ENCODE data around the gene LRRC28.

Gene LRRC28

DNA sequence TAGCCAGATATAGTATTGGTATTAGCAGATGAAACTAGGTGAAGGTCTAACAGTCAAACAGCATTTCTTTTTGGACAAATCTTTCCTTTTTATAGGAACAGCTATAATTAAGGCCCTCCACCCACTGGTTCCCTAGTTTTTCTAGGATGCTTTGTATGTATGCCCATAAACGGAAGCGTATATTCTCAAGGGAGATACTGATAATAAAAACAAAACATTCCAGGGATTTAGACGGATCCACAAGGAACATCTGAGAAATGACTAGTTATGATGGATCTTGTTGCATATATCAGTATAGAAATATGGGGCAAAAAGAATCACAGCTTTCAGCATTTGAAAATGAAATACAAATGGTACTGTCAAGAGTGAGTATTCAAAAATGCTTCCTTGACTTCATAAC lies 22.5 kb downstream of the LRRC28 start:
- no peak overlapping the region for H3K4me3 Mint-ChIP-seq
- no peaks in the 10 kb centered on the region for H3K27me3 Mint-ChIP-seq
- no peak for ATAC-seq

DNA sequence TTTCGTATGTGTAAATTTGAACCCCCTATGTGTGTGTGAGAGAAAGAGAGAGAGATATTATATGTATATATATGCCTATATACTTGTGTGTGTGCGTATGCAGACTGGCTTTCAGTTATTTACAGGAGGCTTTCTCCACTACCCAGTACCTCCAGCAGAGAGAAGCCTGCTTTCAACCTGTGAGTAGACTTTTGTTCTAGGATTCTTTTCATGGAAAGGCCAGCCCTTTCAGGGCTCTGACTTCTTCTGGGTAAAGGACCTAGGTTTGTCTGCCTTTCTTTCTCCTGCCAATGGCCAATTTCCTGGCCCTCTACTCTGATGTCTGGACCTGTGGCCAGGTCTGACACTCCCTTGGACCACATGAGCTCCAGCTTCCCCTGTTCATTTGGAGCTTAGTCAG lies 23.8 kb downstream of the LRRC28 start:
- Mint-ChIP-seq H3K27me3 (no peaks in the 10 kb centered on the region), H3K4me3 (no peak overlapping the region), H3K27ac (peak overlapping the region; percentile 18), H3K9me3 (no peaks in the 10 kb centered on the region), H3K36me3 (peaks cover 15% of the 10 kb centered on the region), H3K4me1 (peaks cover 3% of the 10 kb centered on the region)
- ATAC-seq, result no peak

More for the DNA sequence above, 22.5 kb downstream of the LRRC28 start:
- H3K36me3 Mint-ChIP-seq, result peaks cover 2% of the 10 kb centered on the region
- no peak overlapping the region for H3K27ac Mint-ChIP-seq
- no peaks in the 10 kb centered on the region for H3K4me1 Mint-ChIP-seq
- H3K9me3 Mint-ChIP-seq, result no peaks in the 10 kb centered on the region

DNA sequence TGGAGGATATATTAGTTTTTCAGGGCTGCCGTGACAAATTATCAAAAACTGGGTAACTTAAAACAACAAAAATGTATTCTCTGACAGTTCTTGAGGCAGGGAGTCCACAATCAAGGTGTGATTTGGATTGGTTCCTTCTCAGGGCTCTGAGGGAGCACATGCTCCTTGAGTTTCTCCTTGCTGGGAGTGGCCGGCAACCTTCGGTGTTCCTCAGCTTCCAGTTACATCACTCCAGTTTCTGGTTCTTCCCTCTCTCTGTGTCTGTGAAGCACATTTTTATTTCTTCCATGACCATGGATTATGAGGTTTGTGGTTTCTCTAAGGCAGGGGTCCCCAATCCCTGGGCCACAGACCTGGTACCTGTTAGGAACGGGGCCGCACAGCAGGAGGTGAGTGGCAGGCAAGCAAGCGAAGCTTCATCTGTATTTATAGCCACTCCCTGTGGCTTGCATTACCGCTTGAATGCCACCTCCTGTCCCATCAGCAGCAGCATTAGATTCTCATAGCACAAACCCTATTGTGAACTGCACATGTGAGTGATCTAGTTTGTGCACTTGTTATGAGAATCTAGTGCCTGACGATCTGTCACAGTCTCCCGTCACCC lies 24.3 kb downstream of the LRRC28 start:
- Mint-ChIP-seq H3K36me3 (peaks cover 20% of the 10 kb centered on the region), H3K27me3 (no peaks in the 10 kb centered on the region), H3K27ac (peak overlapping the region; percentile 18), H3K9me3 (no peaks in the 10 kb centered on the region), H3K4me1 (peaks cover 6% of the 10 kb centered on the region), H3K4me3 (no peak overlapping the region)
- no peak for ATAC-seq

DNA sequence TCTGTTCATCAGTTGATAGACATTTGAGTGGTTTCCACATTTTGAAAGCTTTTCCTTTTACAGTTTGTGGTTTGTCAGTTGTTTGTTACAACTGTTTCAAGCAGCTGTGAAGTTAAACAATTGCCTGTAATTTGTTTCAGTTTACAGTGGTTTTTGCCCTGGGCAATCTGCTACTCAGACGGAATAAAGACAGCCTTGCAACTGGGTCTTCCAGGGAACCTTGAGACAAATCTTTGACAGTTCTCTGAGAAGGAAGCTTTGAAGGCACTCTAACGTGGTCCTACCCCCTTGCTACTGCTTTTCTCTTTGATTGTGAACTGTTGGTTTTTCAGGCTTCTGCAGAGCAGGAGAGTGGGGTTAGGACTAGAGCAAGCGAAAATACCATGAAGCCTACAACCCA lies 28.0 kb downstream of the LRRC28 start:
- Mint-ChIP-seq H3K27ac (no peak overlapping the region), H3K4me1 (peaks cover 12% of the 10 kb centered on the region), H3K27me3 (no peaks in the 10 kb centered on the region), H3K9me3 (no peaks in the 10 kb centered on the region), H3K4me3 (no peak overlapping the region), H3K36me3 (peaks cover 20% of the 10 kb centered on the region)
- no peak for ATAC-seq

DNA sequence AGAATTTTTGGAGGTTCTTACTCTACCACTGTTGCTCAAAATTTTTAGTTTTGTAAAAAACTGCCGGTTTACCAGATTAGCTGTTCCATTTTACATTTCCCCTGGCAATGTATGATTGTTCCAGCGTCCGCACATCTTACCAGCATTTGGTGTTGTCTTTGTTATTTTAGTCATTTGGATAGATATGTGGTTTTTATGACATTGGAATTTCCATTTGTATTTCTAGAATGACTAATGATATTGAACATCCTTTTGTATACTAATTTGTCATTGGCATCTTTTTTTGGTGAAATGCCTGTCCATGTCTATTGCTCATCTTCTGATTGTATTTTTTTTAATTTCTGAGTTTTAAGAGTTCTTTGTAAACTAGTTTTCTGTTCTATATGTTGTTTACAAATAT lies 28.5 kb downstream of the LRRC28 start:
- Mint-ChIP-seq H3K36me3 (peaks cover 24% of the 10 kb centered on the region), H3K27ac (no peak overlapping the region), H3K9me3 (no peaks in the 10 kb centered on the region), H3K27me3 (no peaks in the 10 kb centered on the region), H3K4me3 (no peak overlapping the region), H3K4me1 (peaks cover 12% of the 10 kb centered on the region)
- no peak for ATAC-seq

DNA sequence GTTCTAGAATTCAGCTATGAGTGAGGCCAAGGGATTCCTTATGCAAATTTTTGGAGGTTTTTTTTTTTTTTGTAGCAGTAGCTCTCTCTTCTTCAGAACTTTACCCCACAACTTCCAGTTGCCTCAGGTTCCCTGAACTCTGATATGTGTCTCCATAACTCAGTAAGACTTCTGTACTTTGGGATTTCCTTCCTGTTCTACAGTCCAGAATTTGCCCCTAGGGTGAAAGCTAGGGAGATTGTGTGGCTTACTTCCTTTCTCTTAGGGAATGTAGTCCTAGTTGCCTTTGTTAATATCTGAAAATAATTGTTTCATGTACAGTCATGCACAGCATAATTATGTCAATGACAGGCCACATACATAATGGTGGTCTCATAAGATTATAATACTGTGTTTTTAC lies 30.8 kb downstream of the LRRC28 start:
- no peaks in the 10 kb centered on the region for H3K9me3 Mint-ChIP-seq
- H3K4me1 Mint-ChIP-seq, result peaks cover 12% of the 10 kb centered on the region
- H3K4me3 Mint-ChIP-seq, result no peak overlapping the region
- peaks cover 29% of the 10 kb centered on the region for H3K36me3 Mint-ChIP-seq
- no peak for ATAC-seq
- peak overlapping the region; percentile 35 for H3K27ac Mint-ChIP-seq
- no peaks in the 10 kb centered on the region for H3K27me3 Mint-ChIP-seq

DNA sequence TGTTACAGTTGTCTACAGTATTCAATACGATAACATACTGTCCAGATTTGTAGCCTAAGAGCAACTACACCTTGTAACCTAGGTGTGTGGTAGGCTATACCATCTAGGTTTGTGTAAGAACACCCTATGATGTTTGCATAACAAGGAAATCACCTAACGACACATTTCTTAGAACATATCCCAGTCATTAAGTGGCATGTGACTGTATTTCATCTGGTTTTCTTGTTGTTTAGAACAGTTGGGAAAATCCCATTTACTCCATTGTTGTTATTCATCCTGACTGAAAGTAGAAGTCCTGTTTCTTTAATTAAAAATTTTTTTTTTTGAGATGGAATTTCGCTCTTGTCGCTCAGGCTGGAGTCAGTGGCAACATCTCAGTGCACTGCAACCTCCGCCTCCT lies 31.3 kb downstream of the LRRC28 start:
- ATAC-seq, result no peak

DNA sequence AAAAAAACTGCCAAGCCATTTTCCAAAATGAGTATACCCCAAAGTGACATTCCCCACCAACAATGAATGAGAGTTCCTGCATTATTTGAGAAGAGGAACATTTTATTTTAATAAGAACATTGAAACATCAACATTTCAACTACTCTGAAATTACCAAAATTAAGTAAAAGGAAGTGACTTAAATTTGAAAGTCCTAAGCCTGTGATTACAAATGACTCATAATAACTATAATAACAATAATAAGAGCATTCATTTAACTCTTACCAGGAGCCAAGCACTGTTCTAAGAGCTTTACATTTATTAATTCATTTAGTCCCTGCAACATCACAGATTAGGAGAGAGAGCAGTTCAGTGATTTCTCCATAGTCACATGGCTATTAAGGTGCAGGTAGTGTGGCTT lies 32.4 kb downstream of the LRRC28 start:
- peaks cover 28% of the 10 kb centered on the region for H3K36me3 Mint-ChIP-seq
- no peak for ATAC-seq
- H3K4me3 Mint-ChIP-seq, result no peak overlapping the region
- peaks cover 12% of the 10 kb centered on the region for H3K4me1 Mint-ChIP-seq
- no peaks in the 10 kb centered on the region for H3K9me3 Mint-ChIP-seq
- no peaks in the 10 kb centered on the region for H3K27me3 Mint-ChIP-seq
- no peak overlapping the region for H3K27ac Mint-ChIP-seq

More for the DNA sequence above, 31.3 kb downstream of the LRRC28 start:
- H3K4me3 Mint-ChIP-seq, result no peak overlapping the region
- peaks cover 29% of the 10 kb centered on the region for H3K36me3 Mint-ChIP-seq
- no peaks in the 10 kb centered on the region for H3K9me3 Mint-ChIP-seq
- H3K27me3 Mint-ChIP-seq, result no peaks in the 10 kb centered on the region
- peak overlapping the region; percentile 35 for H3K27ac Mint-ChIP-seq
- H3K4me1 Mint-ChIP-seq, result peaks cover 12% of the 10 kb centered on the region

DNA sequence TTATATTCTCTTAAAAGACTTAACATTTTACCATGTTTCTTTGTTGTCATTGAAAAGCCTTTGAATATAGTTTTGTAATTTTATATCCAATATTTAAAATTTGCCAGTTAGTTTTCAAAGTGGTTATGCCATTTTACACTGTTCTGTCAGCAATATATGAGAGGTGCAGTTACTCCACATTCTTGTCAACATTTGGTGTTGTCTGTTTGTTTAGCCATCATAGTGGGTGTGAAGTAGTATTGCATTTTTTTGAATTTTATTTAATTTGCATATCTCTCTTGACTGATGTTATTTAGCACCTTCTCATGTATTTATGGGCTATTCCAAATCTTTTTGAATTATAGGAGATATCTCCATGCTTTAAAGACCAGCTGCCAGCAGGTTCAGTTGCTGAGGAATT lies 40.4 kb downstream of the LRRC28 start:
- Mint-ChIP-seq H3K36me3 (peaks cover 39% of the 10 kb centered on the region), H3K4me3 (no peak overlapping the region), H3K9me3 (no peaks in the 10 kb centered on the region), H3K27me3 (no peaks in the 10 kb centered on the region), H3K27ac (no peak overlapping the region), H3K4me1 (peaks cover 7% of the 10 kb centered on the region)
- ATAC-seq, result no peak

DNA sequence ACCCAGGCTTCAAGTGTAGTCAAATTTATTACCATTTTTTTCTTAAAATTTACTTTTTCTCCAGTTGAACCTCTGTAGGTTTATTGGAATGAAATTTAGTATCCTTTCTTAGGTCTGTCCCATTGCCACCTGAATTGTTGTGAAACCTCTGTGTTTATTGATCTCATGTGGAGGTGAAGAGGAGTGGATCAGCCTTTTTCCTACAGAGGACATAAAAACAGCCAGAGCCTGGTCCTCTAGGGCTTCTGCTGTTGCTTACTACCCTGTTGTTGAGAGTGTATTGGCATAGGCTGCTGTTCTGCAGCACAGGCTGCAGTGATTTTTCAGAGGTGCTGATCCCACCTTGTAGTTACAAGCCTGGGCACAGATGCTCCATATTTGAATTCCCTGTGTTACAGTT lies 44.6 kb downstream of the LRRC28 start:
- H3K36me3 Mint-ChIP-seq, result peaks cover 39% of the 10 kb centered on the region
- no peaks in the 10 kb centered on the region for H3K9me3 Mint-ChIP-seq
- H3K27ac Mint-ChIP-seq, result peak overlapping the region; percentile 17
- no peak overlapping the region for H3K4me3 Mint-ChIP-seq
- H3K27me3 Mint-ChIP-seq, result no peaks in the 10 kb centered on the region
- ATAC-seq, result no peak
- peaks cover 7% of the 10 kb centered on the region for H3K4me1 Mint-ChIP-seq

DNA sequence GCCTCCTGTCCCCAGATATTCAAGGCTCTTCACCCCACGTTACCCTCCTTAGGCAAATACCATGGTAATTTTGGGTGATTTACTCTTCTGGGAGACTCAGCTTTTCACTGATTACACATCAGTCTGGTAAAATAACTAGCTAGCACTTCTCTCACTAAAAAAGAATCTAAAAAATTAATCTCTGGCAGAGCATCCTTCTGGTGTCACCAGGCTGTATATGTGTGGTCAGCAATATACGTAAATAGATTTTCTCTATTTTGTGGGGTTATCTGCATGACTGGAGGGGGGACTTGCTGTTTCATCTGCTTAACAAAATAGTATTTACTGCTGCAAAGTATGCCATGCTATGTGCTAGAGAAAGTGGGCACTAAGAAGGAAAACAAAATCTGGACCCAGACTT lies 45.1 kb downstream of the LRRC28 start:
- Mint-ChIP-seq H3K27ac (peak overlapping the region; percentile 17), H3K9me3 (no peaks in the 10 kb centered on the region), H3K4me3 (no peak overlapping the region), H3K4me1 (peaks cover 7% of the 10 kb centered on the region), H3K27me3 (no peaks in the 10 kb centered on the region), H3K36me3 (peaks cover 35% of the 10 kb centered on the region)
- ATAC-seq, result no peak

DNA sequence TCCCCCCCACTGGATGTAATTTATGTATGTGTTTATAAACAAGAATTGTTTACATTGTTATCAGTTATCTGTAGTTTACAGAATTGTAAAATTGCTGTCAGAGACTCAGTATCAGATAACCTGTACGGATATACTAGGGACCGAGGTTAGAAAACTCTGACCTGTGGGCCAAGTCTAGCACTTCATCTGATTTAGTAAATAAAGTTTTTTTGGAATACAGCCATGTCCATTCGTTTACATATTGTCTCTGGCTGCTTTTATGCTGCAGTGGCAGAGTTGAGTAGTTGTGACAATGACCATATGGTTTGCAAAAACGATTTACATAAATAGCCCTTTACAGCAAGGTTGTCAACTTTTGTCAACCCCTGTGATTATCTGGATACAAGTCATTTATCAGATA lies 52.6 kb downstream of the LRRC28 start:
- no peaks in the 10 kb centered on the region for H3K27me3 Mint-ChIP-seq
- no peak overlapping the region for H3K27ac Mint-ChIP-seq
- no peaks in the 10 kb centered on the region for H3K36me3 Mint-ChIP-seq
- H3K4me1 Mint-ChIP-seq, result no peaks in the 10 kb centered on the region
- no peak overlapping the region for H3K4me3 Mint-ChIP-seq
- H3K9me3 Mint-ChIP-seq, result no peaks in the 10 kb centered on the region
- no peak for ATAC-seq

DNA sequence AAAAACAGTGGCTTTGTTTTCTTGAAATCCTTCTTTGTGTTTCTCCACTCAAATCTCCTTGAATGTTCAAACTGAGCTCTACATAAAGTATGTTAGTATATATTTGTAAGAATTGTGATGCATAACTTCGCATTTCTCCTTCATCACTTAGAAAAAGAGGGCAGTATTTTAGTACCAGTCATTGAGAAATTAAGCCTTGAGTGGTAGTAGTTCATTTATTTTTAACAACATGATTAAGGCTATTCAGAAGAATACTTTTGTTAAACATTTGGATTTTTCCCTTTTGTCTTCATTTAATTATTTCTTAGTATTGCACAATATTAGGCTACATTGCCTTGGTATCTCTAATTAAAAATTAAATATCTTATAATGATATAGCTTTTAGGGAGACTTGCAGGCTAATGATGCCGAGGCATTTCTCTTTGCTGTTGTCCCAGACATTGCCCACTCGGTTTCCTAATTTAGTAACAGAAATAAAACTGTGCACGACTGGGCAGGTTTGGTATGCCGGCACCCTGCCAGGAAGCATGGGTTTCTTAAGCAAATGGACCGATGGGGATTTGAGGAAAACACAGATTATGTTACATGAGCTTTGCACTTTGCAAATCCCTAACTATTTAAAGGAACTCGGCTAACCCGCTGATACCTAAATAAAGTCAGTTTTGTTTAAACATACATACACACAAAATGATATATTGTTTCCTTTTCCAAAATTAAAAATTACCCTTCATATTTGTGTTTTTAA lies 54.7 kb downstream of the LRRC28 start:
- no peak for ATAC-seq
- Mint-ChIP-seq H3K36me3 (no peaks in the 10 kb centered on the region), H3K27me3 (no peaks in the 10 kb centered on the region), H3K27ac (no peak overlapping the region), H3K4me3 (no peak overlapping the region), H3K4me1 (no peaks in the 10 kb centered on the region), H3K9me3 (no peaks in the 10 kb centered on the region)

DNA sequence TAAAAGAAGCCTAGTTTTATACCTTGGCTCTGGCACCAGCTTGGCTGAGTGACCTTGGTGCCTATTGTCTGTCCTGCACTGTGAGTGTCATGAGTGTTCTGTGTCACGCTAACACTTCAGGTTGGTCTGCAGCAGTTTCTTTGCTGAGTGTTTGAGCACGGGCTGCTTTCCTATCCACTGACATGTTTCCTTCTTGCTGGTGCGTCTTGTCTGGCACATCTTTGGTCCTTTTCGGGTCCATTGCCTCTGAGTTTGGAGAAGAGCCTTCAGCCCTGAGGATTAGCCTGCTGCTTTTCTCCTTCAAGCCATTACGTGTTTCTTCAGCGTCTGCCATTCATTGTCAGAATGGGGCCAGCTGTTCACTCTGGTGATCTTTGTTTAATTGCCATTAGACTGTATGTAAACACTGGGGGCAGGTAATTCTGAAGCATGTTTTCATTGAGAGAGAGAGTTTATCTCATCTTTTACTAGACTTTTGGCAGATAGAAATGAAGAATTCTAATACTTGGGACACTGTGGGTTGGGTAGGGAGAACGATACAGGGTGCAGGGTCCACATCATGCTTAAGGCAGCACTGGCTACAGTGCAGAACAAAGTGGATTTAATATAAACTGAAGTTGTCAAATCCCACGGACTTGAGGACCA lies 55.5 kb downstream of the LRRC28 start:
- Mint-ChIP-seq H3K36me3 (no peaks in the 10 kb centered on the region), H3K4me1 (no peaks in the 10 kb centered on the region), H3K27me3 (no peaks in the 10 kb centered on the region), H3K4me3 (no peak overlapping the region), H3K9me3 (no peaks in the 10 kb centered on the region), H3K27ac (no peak overlapping the region)
- no peak for ATAC-seq

DNA sequence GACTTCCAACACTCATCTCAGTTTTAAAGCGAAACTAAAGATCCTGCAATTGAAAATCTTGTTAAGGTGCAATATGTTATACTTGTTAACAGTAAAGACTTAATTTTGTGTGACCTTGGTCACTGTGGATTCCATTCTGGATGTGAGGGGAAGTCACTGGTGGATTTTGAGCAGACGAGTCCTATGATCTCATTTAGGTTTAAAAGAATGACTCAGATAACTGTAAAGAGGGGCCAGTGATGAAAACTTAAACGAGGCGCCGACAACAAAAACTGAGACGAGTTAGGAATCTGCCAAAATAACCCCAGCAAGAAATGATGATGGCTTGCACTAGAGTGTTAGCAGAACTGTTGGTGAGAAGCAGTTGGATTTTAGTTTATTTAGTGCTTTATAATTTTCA lies 56.5 kb downstream of the LRRC28 start:
- Mint-ChIP-seq H3K4me1 (no peaks in the 10 kb centered on the region), H3K27ac (no peak overlapping the region), H3K4me3 (no peak overlapping the region), H3K9me3 (peaks cover 2% of the 10 kb centered on the region), H3K36me3 (peaks cover 5% of the 10 kb centered on the region), H3K27me3 (no peaks in the 10 kb centered on the region)
- no peak for ATAC-seq

DNA sequence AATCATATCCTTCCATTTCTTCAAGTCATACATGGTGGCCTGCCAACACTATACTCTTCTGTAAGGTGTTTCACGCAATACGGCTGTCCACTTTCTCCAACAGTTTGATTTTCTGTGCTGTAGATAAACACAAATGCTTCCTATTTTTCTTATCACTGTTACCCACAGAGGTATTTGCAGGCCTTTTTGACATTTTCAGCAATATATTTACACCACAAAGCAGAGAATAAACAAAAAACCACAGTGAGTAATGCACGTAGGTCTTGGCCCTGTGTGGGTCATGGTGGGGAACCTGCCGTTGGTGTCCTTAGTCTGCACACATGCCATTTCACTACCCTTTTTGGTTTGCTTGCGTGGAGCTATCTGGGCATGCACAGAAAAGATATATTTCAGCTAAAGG lies 59.5 kb downstream of the LRRC28 start:
- ATAC-seq, result no peak
- Mint-ChIP-seq H3K9me3 (peaks cover 5% of the 10 kb centered on the region), H3K36me3 (peaks cover 13% of the 10 kb centered on the region), H3K4me1 (no peaks in the 10 kb centered on the region), H3K27ac (no peak overlapping the region), H3K4me3 (no peak overlapping the region), H3K27me3 (no peaks in the 10 kb centered on the region)
